HCT116 (cell line): Measurements from ENCODE around the gene PPM1H. TPM values are rescaled to one million over a fixed set of nuclear protein-coding genes. Genes with fewer than 3 reads are reported as not detected.

ENCODE experiments used
- ATAC-seq: fragments of 200-7000 bp; cut with Tn5 transposase; 2 replicates; pipeline ENCODE4 v1.9.1; 2020; ENCODE audit warnings: mild to moderate bottlenecking, moderate library complexity
- BruUV-seq: library from RNA; stranded (reverse); fragments of 400-500 nt; replicated peaks from 2 replicates; lab custom pipeline; 2021; lab: Mats Ljungman, UMichigan
- CTCF ChIA-PET: fragments of 300-600 bp; sonication (Branson Sonifier 250); formaldehyde crosslinking; loops from one replicate; lab custom pipeline; 2021; ENCODE audit warnings: antibody characterized with exemption; lab: Charles Lee
- POLR2A ChIA-PET: fragments of 300-600, 350-600 bp; sonication (Branson Sonifier 250); formaldehyde crosslinking; loops from one replicate; lab custom pipeline; 2021; ENCODE audit warnings: antibody characterized with exemption; lab: Charles Lee
- RAD21 ChIA-PET, 2 experiments: fragments of 300-600 bp; sonication (Branson Sonifier 250); formaldehyde crosslinking; loops; one replicate each; lab custom pipeline; 2023; ENCODE audit warnings: low total read pairs in 2 of 2; ENCODE audit not compliant: uncharacterized antibody in 2 of 2, unreplicated experiment in 2 of 2, low non-redundant PET in 1 of 2; lab: Charles Lee
- DNase-seq: peaks from one replicate; pipeline ENCODE4 v3.0.0-alpha.2; 2010; ENCODE audit warnings: low read depth, low spot score
- H2AFZ ChIP-seq: fragments of 200-600 bp; shearing (Covaris generic), sonication (generic); 2 replicates; pipeline ENCODE4 v1.6.1; 2017; ENCODE audit warnings: low read depth, mixed run types, mixed read lengths, antibody characterized with exemption, low read length; ENCODE audit not compliant: poor library complexity, severe bottlenecking
- H3K27ac ChIP-seq: 2 replicates; pipeline ENCODE4 v1.5.1; 2012; ENCODE audit warnings: low read depth, low read length
- H3K27me3 ChIP-seq: fragments of 200-600 bp; sonication (generic); 2 replicates; pipeline ENCODE4 v1.6.1; 2016; ENCODE audit warnings: mixed run types, low read length, mixed read lengths; ENCODE audit not compliant: insufficient read depth
- H3K36me3 ChIP-seq, 2 experiments: fragments of 200-500 bp in 1 of 2; fragments of 200-600 bp in 1 of 2; sonication (Bioruptor generic) in 1 of 2; sonication (generic) in 1 of 2; 2 replicates each; pipeline versions ENCODE4 v1.5.1 to v1.6.1; 2014 to 2016; ENCODE audit warnings: low read length in 2 of 2, inconsistent platforms in 1 of 2, mixed read lengths in 1 of 2, mixed run types in 1 of 2; ENCODE audit not compliant: insufficient read depth in 2 of 2, control insufficient read depth in 1 of 2
- H3K4me1 ChIP-seq, 2 experiments: fragments of 200-600 bp in 1 of 2; sonication (generic) in 1 of 2; 2 replicates each; pipeline versions ENCODE4 v1.5.1 to v1.6.1; 2012 to 2017; ENCODE audit warnings: low read length in 2 of 2, inconsistent platforms in 1 of 2, mild to moderate bottlenecking in 1 of 2, mixed read lengths in 1 of 2, mixed run types in 1 of 2, moderate library complexity in 1 of 2; ENCODE audit not compliant: insufficient read depth in 2 of 2, control insufficient read depth in 1 of 2
- H3K4me2 ChIP-seq: fragments of 200-600 bp; sonication (generic); 2 replicates; pipeline ENCODE4 v1.6.1; 2017; ENCODE audit warnings: mixed run types, low read length, mixed read lengths
- H3K4me3 ChIP-seq, 2 experiments: fragments of 200-600 bp in 1 of 2; sonication (generic) in 1 of 2; replicated peaks in 1 of 2; 2 replicates each; pipeline ENCODE4 v1.5.1; 2011 to 2016; ENCODE audit warnings: low read length in 2 of 2, control low read depth in 1 of 2, low read depth in 1 of 2, mild to moderate bottlenecking in 1 of 2, mixed read lengths in 1 of 2, mixed run types in 1 of 2
- H3K79me2 ChIP-seq: fragments of 200-600 bp; sonication (generic); 2 replicates; pipeline ENCODE4 v1.6.1; 2017; ENCODE audit warnings: mild to moderate bottlenecking, mixed run types, low read length, moderate library complexity, mixed read lengths; ENCODE audit not compliant: insufficient read depth
- H3K9ac ChIP-seq: fragments of 200-600 bp; sonication (generic); 2 replicates; pipeline ENCODE4 v1.6.1; 2016; ENCODE audit warnings: low read length, mixed read lengths
- H3K9me2 ChIP-seq: fragments of 200-600 bp; sonication (generic), shearing (Covaris generic); 2 replicates; pipeline ENCODE4 v1.6.1; 2017; ENCODE audit warnings: mixed run types, mild to moderate bottlenecking, moderate library complexity; ENCODE audit not compliant: insufficient read depth
- H3K9me3 ChIP-seq, 2 experiments: fragments of 200-500 bp in 1 of 2; fragments of 200-600 bp in 1 of 2; sonication (Bioruptor generic) in 1 of 2; sonication (generic) in 1 of 2; 2 replicates each; pipeline ENCODE4 v1.6.1; 2014 to 2017; ENCODE audit warnings: low read length in 2 of 2, mixed read lengths in 2 of 2, inconsistent platforms in 1 of 2, low read depth in 1 of 2, mild to moderate bottlenecking in 1 of 2, mixed run types in 1 of 2, moderate library complexity in 1 of 2; ENCODE audit not compliant: control insufficient read depth in 1 of 2, insufficient read depth in 1 of 2
- H4K20me1 ChIP-seq: fragments of 200-600 bp; sonication (generic), shearing (Covaris generic); 2 replicates; pipeline ENCODE4 v1.6.1; 2017; ENCODE audit warnings: mixed run types, mild to moderate bottlenecking, moderate library complexity; ENCODE audit not compliant: insufficient read depth
- CBX3 ChIP-seq: IDR thresholded peaks from 2 replicates; pipeline ENCODE4 v1.6.1; 2012; ENCODE audit warnings: low read depth
- CEBPB ChIP-seq: IDR thresholded peaks from 2 replicates; pipeline ENCODE4 v1.6.1; 2012; ENCODE audit warnings: low read depth
- ELF1 ChIP-seq: IDR thresholded peaks from 2 replicates; pipeline ENCODE4 v1.6.1; 2012; ENCODE audit warnings: low read depth, borderline replicate concordance
- FOSL1 ChIP-seq: IDR thresholded peaks from 2 replicates; pipeline ENCODE4 v1.6.1; 2012; ENCODE audit warnings: low read depth
- POLR2A ChIP-seq: IDR thresholded peaks from 2 replicates; pipeline ENCODE4 v1.7.0; 2011; ENCODE audit warnings: borderline replicate concordance; ENCODE audit not compliant: insufficient read depth, insufficient read length; ENCODE audit errors: extremely low read depth
- POLR2AphosphoS5 ChIP-seq: IDR thresholded peaks from 2 replicates; pipeline ENCODE4 v1.6.1; 2011; ENCODE audit warnings: mild to moderate bottlenecking, low read depth, low read length, moderate library complexity
- RAD21 ChIP-seq: IDR thresholded peaks from 2 replicates; pipeline ENCODE4 v1.6.1; 2012; ENCODE audit warnings: low read depth, mild to moderate bottlenecking
- SIN3A ChIP-seq: IDR thresholded peaks from 2 replicates; pipeline ENCODE4 v1.6.1; 2012; ENCODE audit warnings: low read depth
- SRF ChIP-seq: IDR thresholded peaks from 2 replicates; pipeline ENCODE4 v1.6.1; 2012; ENCODE audit warnings: low read depth
- ZFX ChIP-seq: fragments of 450-650 bp; IDR thresholded peaks from 2 replicates; pipeline ENCODE4 v1.6.1; 2017
- intact Hi-C: fragments of 100-400 bp; cut with micrococcal nuclease; formaldehyde crosslinking; loops from 2 replicates; pipeline ENCODE4 v1.10.0; 2022
- total RNA-seq: library from RNA; stranded (reverse); gene quantifications from one replicate; pipeline ENCODE4 v1.2.1, GENCODE V29; 2021; ENCODE audit not compliant: unreplicated experiment
- TF ChIP-seq, protein P1 (sequence below), 3 experiments: fragments of 200-600 bp in 1 of 3; sonication (generic) in 1 of 3; IDR thresholded peaks in 2 of 3; conservative IDR thresholded peaks in 1 of 3; 2 replicates each; pipeline ENCODE4 v1.5.1; 2012 to 2017; ENCODE audit warnings: low read depth in 2 of 3, low read length in 2 of 3, antibody characterized with exemption in 1 of 3, borderline replicate concordance in 1 of 3, control low read depth in 1 of 3, mild to moderate bottlenecking in 1 of 3, mixed read lengths in 1 of 3, mixed run types in 1 of 3, moderate library complexity in 1 of 3; ENCODE audit not compliant: insufficient read depth in 1 of 3
- TF ChIP-seq, protein P2 (sequence below): IDR thresholded peaks from 2 replicates; pipeline ENCODE4 v1.6.1; 2011; ENCODE audit warnings: mild to moderate bottlenecking, low read length, moderate library complexity; ENCODE audit not compliant: insufficient replicate concordance; ENCODE audit errors: extremely low read depth
- TF ChIP-seq, protein P3 (sequence below): IDR thresholded peaks from 2 replicates; pipeline ENCODE4 v1.6.1; 2012; ENCODE audit warnings: low read depth

PPM1H gene
- total RNA-seq, 1 experiment from 2014 or later: 8.0 TPM

DNA sequence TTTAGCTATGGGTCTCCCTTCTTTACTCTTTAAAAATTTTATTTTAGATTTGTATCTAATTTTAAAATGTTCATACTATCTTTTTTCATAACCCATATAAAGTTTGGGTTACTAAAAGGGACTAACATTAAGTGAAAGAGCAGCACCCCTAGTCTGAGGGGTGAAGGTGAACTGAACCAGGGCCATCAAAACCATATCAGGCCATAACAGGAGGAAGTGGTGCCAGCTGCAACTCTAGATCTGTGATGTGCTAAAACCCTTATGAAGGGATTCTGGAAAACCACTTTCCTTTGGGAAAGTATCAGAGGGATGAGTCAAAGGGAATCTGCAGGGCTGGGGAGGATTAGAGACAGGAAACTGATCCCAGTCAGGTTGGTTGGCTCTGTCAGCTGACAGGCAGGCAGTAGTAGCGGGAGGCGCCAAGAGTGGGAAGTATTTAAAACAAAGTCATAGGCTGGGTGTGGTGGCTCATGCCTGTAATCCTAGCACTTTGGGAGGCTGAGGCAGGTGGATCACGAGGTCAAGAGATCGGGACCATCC, 162.5 kb downstream of the PPM1H start:
- Histone ChIP-seq H3K27ac (no peak overlapping the region), H2AFZ (no peak overlapping the region), H4K20me1 (no peaks in the 10 kb centered on the region), H3K9ac (no peak overlapping the region), H3K27me3 (no peaks in the 10 kb centered on the region), H3K9me2 (no peaks in the 10 kb centered on the region), H3K4me1 (peaks cover 0 to 16% of the 10 kb centered on the region in 2 experiments; a peak in 3 of 4 replicates), H3K9me3 (no peaks in the 10 kb centered on the region), H3K36me3 (no peaks in the 10 kb centered on the region), H3K79me2 (no peaks in the 10 kb centered on the region), H3K4me2 (no peak overlapping the region), H3K4me3 (no peak overlapping the region)
- no peak for DNase-seq
- ChIA-PET RAD21 (no interaction called here), CTCF (no interaction called here), POLR2A (interaction anchor here (0.7 kb wide), 1 partner anchor 8 kb away, joined by 3 read pairs; no protein-coding TSS in a partner anchor)
- BruUV-seq: no TSS peak
- 0 out of 2 replicates have a peak, but pooled peaks have one; percentile 34 for ATAC-seq
- intact Hi-C loops: no loop called here
- no peak for TF ChIP-seq RAD21
- 0 out of 2 replicates have a peak, but pooled peaks have one; percentile 31 for TF ChIP-seq CBX3

- intact Hi-C loops: no loop called here
- Histone ChIP-seq H3K9me3 (no peaks in the 10 kb centered on the region), H3K4me1 (peaks cover 0 to 23% of the 10 kb centered on the region in 2 experiments; a peak in 3 of 4 replicates), H2AFZ (no peak overlapping the region), H3K79me2 (no peaks in the 10 kb centered on the region), H3K27me3 (no peaks in the 10 kb centered on the region), H3K4me2 (no peak overlapping the region), H4K20me1 (no peaks in the 10 kb centered on the region), H3K27ac (no peak overlapping the region), H3K9ac (no peak overlapping the region), H3K4me3 (no peak overlapping the region), H3K9me2 (no peaks in the 10 kb centered on the region), H3K36me3 (no peaks in the 10 kb centered on the region)
- RAD21 ChIA-PET: no interaction called here
- POLR2A ChIA-PET: no interaction called here
- DNase-seq (no peak), ATAC-seq (no peak)
- CTCF ChIA-PET: no interaction called here
- BruUV-seq: no TSS peak
- TF ChIP-seq, protein P1, sequence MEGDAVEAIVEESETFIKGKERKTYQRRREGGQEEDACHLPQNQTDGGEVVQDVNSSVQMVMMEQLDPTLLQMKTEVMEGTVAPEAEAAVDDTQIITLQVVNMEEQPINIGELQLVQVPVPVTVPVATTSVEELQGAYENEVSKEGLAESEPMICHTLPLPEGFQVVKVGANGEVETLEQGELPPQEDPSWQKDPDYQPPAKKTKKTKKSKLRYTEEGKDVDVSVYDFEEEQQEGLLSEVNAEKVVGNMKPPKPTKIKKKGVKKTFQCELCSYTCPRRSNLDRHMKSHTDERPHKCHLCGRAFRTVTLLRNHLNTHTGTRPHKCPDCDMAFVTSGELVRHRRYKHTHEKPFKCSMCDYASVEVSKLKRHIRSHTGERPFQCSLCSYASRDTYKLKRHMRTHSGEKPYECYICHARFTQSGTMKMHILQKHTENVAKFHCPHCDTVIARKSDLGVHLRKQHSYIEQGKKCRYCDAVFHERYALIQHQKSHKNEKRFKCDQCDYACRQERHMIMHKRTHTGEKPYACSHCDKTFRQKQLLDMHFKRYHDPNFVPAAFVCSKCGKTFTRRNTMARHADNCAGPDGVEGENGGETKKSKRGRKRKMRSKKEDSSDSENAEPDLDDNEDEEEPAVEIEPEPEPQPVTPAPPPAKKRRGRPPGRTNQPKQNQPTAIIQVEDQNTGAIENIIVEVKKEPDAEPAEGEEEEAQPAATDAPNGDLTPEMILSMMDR (IDR thresholded peaks at IDR 0.05 in 2 of 3, conservative IDR thresholded peaks at IDR 0.05 in 1 of 3; ENCODE audit: borderline replicate concordance in 1 of 3, insufficient read depth in 1 of 3, low read depth in 2 of 3, low read length in 2 of 3): no peak
- TF ChIP-seq ZFX (no peak), CBX3 (no peak), POLR2AphosphoS5 (no peak), ELF1 (no peak), CEBPB (no peak), FOSL1 (no peak), SIN3A (no peak), SRF (no peak), POLR2A (no peak)
- TF ChIP-seq, protein P2, sequence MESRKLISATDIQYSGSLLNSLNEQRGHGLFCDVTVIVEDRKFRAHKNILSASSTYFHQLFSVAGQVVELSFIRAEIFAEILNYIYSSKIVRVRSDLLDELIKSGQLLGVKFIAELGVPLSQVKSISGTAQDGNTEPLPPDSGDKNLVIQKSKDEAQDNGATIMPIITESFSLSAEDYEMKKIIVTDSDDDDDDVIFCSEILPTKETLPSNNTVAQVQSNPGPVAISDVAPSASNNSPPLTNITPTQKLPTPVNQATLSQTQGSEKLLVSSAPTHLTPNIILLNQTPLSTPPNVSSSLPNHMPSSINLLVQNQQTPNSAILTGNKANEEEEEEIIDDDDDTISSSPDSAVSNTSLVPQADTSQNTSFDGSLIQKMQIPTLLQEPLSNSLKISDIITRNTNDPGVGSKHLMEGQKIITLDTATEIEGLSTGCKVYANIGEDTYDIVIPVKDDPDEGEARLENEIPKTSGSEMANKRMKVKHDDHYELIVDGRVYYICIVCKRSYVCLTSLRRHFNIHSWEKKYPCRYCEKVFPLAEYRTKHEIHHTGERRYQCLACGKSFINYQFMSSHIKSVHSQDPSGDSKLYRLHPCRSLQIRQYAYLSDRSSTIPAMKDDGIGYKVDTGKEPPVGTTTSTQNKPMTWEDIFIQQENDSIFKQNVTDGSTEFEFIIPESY: no peak
- TF ChIP-seq, protein P3, sequence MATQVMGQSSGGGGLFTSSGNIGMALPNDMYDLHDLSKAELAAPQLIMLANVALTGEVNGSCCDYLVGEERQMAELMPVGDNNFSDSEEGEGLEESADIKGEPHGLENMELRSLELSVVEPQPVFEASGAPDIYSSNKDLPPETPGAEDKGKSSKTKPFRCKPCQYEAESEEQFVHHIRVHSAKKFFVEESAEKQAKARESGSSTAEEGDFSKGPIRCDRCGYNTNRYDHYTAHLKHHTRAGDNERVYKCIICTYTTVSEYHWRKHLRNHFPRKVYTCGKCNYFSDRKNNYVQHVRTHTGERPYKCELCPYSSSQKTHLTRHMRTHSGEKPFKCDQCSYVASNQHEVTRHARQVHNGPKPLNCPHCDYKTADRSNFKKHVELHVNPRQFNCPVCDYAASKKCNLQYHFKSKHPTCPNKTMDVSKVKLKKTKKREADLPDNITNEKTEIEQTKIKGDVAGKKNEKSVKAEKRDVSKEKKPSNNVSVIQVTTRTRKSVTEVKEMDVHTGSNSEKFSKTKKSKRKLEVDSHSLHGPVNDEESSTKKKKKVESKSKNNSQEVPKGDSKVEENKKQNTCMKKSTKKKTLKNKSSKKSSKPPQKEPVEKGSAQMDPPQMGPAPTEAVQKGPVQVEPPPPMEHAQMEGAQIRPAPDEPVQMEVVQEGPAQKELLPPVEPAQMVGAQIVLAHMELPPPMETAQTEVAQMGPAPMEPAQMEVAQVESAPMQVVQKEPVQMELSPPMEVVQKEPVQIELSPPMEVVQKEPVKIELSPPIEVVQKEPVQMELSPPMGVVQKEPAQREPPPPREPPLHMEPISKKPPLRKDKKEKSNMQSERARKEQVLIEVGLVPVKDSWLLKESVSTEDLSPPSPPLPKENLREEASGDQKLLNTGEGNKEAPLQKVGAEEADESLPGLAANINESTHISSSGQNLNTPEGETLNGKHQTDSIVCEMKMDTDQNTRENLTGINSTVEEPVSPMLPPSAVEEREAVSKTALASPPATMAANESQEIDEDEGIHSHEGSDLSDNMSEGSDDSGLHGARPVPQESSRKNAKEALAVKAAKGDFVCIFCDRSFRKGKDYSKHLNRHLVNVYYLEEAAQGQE: no peak
These were observed 163.1 kb downstream of the PPM1H start for GRCh38 chr12:62771828-62772227.
